Activated T-helper 1 cell treated with Interleukin-2 at 50 U/mL for 16 hours (primary cell): ENCODE results near the gene SNX25.
"Not testable (repeated sequence)": the region's sequence is repeated elsewhere in the genome, so short reads cannot be mapped to it uniquely, and the experiment has no call there.

ENCODE experiments used
- DNase-seq: peaks from one replicate; pipeline ENCODE4 v3.0.0-alpha.2; 2020; ENCODE audit warnings: low read depth

SNX25 gene

GRCh38 chr4:185344743-185345538 lies 135.5 kb downstream of the SNX25 start:
- no peak for DNase-seq

DNA sequence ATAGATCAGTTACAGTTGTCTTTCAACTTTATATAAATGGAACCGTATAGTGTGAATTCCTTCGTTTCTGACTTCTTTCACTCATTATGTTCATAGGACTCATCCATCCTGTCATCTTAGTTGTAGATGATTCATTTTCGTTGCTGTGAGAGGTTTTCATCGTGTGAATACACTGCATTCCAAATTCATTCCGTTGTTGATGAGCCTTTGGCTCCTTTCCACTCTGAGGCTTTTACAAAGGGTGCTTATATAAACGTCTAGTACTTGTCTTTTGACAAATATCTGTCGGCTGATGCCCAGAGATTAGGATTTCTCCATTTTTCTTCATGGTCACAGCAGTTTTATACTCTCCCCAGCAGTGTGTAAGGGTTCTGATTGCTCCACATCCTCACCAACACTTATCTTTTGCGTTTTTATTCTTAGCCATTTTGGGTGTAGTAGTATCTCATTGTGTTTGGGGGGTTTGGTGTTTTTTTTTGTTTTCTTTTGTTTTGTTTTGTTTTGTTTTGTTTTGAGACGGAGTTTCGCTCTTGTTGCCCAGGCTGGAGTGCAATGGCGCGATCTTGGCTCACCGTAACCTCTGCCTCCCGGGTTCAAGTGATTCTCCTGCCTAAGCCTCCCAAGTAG lies 137.7 kb downstream of the SNX25 start:
- no peak for DNase-seq

GRCh38 chr4:185351691-185352090 lies 142.3 kb downstream of the SNX25 start:
- no peak for DNase-seq

DNA sequence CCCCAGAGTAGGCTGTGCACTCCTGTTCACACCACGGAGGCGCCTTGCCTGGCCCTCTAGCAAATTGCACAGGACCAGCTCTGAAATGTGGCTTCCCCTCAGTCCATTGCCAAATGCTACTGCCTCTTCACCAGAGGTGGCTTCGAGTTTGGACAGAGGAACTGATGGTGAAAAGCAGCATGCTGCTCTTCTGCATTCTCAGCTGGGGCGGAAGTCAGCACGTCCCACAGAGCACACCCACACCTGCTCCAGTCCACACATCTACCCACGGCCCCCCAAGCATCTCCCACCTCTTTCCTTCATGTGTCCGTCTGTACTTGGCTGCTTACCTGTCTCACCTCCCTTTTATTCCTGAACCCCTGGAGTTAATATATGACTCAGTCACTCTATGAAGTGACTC lies 142.8 kb downstream of the SNX25 start:
- DNase-seq, result no peak

DNA sequence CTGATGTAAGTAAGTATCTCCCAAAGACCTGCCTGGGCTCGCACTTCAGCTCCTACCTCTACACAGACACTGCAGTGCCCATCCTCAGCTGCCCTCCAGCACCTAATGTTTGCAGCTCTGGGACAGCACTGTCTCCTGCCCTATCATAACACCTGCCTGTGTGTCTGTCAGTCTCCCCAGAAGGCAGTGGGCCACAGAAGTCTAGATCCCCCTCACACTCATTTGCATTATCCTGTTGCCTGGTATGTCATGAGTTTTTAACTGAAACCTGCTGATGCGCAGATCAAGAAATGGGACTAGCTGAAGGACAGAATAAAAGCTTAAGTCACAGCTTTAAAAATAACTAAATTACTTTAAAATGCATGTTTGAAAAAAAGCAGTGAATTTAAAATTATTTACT lies 143.3 kb downstream of the SNX25 start:
- DNase-seq, result no peak

GRCh38 chr4:185357211-185357610 lies 147.8 kb downstream of the SNX25 start:
- DNase-seq, result no peak

DNA sequence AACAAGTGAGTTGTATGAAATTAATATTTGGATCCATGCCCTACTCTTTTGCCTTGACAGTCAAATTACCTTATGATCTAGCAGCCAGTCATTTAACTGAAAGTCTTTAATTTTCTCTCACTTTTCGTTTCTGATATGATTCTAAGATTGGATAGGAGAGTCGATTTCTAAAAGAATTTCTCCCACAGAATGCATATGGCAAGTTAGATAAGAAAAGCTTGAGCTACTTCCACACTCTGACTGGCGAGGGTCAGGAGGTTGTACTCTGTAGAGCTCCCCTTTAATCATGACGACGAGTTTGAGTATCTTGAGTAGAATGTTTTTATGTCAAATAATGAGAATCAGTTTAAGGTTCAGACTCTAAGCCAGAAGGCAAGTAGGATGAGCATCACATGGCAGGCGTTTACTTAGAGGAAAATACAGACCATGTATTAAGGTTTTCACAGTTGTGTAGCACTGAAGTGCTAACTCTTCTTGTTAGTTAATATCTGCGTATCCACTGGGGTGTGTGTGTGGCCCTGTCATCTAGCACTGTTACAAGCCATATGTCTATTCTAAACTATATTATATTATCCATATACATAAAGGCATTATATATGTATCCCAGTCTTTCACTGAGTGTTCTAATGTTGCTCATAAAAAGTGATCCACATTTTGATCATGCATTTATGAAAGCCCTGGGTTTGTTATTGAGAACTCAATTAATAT lies 148.5 kb downstream of the SNX25 start:
- no peak for DNase-seq

DNA sequence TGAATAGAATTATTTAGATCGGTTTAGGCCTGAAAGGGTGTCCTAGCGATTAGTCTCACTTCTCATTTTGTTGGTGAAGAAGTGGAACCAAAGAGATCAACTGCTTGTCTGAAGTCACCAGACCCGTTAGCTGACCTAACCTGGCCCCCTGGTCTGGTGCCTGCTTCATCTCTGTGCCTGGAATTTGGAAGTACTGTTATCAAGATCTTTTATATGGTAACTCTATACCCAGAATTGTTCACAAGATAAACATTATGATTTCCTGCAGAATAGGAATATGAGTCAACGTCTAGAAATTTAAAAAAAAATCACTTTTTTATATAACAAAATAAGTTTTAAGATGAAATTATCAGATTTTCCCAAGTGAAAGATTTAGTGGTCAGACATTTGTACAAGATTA lies 149.1 kb downstream of the SNX25 start:
- DNase-seq, result no peak

DNA sequence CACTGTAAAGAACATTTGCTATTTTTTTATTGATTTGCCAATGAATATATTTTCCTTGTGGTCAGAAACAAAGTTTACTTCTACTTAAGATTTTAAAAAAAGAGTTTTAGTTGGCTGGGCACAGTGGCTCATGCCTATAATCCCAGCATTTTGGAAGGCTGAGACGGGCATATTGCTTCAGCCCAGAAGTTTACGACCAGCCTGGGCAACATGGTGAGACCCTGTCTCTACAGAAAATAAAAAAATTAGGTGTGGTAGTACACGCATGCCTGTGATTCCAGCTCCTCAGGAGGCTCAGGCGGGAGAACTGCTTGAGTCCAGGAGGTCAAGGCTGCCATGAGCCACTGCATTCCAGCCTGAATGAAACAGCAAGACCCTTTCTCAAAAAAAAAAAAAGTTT lies 149.6 kb downstream of the SNX25 start:
- DNase-seq, result no peak

DNA sequence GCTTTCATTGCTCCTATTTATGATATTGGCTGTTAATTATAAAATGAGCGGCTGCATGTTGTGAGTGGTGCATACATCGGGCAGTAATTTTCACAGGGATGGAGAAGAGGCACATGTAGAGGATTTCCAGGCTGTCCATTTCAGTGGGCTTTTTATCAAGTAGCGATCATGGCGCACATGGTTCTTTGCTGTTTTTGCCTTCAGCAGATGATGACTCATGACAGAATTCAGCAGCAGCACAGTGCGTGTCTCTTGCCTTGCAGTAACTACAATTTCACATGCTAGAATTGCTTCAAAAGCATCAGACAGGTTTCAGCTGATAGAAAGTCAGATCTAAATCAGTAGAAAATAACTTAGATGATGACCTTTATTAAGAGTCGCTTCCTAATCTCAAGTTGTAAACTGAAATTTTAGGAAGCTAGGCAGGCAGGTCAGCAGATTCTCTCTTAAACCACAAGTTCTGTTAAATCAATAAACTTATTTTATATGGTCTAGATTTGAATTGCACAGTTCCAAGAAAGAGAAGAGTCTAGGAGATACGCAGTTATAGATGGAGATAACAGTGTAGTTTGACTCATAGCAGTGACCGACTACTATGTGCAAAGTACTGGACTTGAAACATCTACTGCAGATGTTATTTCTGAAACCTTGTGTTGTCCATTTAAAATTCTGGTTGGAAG lies 150.5 kb downstream of the SNX25 start:
- no peak for DNase-seq

DNA sequence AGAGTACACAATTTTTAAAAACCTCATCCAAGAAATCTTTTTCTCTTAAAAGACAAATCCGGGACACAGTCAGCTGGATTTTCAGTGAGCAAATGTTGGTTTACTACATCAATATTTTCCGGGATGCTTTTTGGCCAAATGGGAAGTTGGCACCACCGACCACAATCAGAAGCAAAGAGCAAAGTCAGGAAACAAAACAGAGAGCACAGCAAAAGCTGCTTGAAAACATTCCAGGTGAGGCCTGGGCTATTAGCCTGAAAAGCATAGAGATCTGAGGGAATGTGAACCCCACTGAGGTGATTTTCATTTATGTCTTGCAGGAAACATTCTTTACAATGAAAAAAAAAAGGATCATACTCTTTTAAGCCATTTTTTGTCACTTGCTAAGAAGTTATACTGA lies 152.5 kb downstream of the SNX25 start:
- no peak for DNase-seq

DNA sequence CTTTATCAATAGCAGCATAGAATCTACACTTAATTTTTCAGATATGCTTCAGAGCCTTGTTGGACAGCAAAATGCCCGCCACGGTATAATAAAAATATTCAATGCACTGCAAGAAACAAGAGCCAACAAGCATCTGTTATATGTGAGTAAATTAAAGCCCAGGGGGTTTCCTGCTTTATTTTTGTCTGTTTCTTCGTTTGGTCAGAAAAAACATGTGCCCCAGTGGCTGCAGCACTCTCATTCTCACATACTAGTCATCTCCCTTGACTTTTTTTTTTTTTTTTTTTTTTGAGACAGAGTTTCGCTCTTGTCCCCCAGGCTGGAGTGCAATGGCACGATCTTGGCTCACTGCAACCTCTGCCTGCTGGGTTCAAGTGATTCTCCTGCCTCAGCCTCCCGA lies 153.2 kb downstream of the SNX25 start:
- not testable (repeated sequence) for DNase-seq

DNA sequence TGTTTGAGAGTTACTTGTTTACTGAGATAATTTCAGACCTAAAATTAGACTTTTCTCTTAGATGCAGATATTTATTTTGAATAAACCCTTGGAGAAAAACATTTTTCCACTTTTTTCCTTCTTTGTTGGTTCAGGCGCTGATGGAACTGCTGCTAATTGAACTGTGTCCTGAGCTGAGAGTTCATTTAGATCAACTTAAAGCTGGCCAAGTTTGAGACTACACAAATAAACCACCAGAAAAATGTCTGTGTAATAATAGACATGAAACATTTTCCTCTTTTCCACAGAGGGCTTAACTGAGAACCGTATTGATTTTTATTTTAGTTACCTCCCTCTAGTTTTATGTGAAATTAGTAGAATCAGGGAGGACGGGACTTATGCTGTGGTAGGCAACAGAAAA lies 153.9 kb downstream of the SNX25 start:
- DNase-seq, result no peak

GRCh38 chr4:185364886-185365285 lies 155.5 kb downstream of the SNX25 start:
- DNase-seq, result no peak

GRCh38 chr4:185369731-185370130 lies 160.3 kb downstream of the SNX25 start:
- DNase-seq, result no peak

DNA sequence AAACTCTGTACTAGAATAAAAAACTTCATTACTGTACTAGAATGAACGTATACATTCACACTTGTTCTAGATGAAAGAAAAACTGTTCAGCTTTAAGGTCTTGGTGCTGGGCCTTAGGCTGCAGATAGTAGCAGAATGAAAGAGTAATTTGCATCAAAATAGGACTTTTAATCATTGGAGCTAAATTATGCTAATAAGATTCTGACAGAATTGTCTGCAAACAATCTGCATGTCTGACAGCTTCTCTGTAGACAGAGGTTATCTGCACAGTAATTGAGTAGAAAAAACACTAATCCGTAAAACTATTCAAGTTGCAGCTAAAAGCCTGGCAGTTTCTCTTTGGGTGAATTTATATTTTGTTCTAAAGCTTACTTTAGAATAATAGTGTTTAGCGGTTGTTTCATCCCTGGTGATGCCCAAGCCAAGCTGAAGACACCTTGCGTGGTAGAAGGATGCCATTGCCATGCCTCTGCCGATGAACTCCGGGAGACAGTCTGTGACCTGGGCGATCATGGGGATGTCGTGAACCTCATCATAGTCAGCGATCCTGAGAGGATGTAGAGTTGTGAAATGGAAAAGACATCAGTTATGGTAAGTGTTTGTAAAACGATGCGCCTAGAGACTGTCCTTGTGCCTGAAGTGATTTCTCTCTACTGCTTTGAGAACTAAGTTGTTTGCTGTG lies 161.0 kb downstream of the SNX25 start:
- no peak for DNase-seq

- no peak for DNase-seq
Measured at GRCh38 chr4:185371702-185372101, 162.3 kb downstream of the SNX25 start.

DNA sequence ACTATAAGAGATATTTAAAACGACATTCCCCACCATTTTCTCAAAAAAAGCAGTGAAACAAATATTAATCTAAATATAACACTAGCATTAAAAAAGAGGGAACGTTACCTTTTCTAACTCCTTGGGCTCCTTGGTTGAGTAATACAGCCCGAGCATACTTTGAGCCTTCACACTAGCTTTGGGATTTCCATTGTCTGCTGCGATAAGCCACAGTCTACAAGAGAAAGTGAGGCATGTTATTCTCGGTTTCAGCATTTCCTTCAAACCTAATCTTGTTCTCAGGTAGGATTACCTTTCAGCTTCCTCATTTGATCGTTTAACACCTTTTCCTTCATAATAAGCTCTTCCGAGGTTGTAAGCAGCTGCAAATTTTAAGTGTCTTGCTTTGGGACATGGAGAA lies 164.6 kb downstream of the SNX25 start:
- DNase-seq, result no peak

GRCh38 chr4:185374573-185374972 lies 165.2 kb downstream of the SNX25 start:
- DNase-seq, result no peak

DNA sequence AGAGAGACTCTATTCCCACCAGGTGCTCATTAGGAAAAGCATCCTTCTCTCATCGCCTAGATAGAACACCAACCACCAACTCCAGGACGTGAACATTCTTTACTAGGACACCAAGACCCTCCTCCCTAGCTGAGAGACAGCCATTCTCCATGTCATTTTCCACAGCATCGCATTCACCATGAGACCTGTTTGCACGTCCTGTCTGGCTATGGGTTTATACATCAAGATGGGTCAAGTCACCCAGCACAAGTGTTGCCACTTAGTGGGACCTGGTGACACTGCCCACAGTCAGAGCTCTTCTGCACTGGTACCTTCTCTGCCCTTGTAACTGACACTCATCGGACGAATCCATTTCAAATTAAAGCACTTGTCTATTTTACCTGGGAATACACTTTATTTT lies 168.9 kb downstream of the SNX25 start:
- DNase-seq, result no peak

DNA sequence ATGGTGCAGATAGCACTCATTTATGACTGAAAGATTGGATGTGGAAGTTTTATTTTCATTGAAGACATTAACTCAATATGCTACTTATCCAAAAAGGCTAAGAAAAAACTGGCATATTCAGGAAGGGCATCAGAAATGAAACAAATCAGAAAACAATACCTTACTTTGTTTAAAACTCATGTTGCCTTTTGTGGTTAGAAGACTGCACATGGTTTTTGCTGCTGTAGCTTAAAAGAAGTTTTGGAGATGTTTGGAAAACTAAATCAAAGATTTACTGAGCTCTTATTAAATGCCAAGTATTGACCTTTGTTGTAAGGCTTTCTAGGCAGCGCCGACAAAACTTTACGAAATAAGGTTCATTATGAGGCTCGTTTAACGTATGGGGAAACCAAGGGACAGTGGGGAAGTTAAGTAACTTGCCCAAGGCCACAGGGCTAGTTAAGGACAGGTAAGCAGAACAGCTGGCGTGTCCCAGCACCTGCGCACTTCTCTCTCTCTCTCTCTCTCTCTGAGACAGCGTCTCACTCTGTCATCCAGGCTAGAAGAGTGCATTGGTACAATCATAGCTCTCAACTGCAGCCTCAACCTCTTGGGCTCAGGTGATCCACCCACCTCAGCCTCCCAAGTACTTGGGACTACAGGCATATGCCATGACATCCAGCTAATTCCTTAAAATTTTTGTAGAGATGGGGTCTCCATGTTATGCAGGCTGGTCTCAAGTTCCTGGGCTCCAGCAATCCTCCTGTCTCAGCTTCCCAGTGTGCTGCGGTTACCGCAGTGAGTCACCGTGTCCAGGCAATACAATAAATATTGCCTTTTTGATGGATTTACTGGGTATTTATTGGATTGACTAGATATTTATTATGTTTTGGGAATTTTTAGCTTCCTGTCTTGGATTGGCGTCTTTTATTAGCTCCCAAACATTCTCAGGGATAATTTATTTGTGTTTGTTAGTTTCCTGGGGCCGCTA lies 170.2 kb downstream of the SNX25 start:
- DNase-seq, result no peak
